A549 treated with DMSO at 1 μM for 4 hours (cell line): ENCODE data around the gene ZFYVE1. TPM values are rescaled to one million over a fixed set of nuclear protein-coding genes. Genes with fewer than 3 reads are reported as not detected.

ENCODE experiments used
- total RNA-seq: library from RNA; stranded (reverse); fragments of 200-300 nt; extraction: Qiagen RNA extraction; gene quantifications from 5 replicates; pipeline ENCODE4 v1.2.3, GENCODE V29; 2022; ENCODE audit warnings: low read depth

The ZFYVE1 gene, protein sequence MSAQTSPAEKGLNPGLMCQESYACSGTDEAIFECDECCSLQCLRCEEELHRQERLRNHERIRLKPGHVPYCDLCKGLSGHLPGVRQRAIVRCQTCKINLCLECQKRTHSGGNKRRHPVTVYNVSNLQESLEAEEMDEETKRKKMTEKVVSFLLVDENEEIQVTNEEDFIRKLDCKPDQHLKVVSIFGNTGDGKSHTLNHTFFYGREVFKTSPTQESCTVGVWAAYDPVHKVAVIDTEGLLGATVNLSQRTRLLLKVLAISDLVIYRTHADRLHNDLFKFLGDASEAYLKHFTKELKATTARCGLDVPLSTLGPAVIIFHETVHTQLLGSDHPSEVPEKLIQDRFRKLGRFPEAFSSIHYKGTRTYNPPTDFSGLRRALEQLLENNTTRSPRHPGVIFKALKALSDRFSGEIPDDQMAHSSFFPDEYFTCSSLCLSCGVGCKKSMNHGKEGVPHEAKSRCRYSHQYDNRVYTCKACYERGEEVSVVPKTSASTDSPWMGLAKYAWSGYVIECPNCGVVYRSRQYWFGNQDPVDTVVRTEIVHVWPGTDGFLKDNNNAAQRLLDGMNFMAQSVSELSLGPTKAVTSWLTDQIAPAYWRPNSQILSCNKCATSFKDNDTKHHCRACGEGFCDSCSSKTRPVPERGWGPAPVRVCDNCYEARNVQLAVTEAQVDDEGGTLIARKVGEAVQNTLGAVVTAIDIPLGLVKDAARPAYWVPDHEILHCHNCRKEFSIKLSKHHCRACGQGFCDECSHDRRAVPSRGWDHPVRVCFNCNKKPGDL
- total RNA-seq, result 9.3 to 11.2 TPM (median 11.0 TPM) in 5 replicates

GRCh38 chr14:73026845-73027542, at the start of gene ZFYVE1:
TSS of gene ZFYVE1 (minus strand) at chr14:73027106. CDS start at chr14:73024508, 2,598 bp downstream.

GRCh38 chr14:73058224-73058921, 31.5 kb upstream of the ZFYVE1 start, which contains the start of gene RBM25:
TSS of gene RBM25 (plus strand) at chr14:73058534. CDS start at chr14:73071642, 13,108 bp downstream.

DNA sequence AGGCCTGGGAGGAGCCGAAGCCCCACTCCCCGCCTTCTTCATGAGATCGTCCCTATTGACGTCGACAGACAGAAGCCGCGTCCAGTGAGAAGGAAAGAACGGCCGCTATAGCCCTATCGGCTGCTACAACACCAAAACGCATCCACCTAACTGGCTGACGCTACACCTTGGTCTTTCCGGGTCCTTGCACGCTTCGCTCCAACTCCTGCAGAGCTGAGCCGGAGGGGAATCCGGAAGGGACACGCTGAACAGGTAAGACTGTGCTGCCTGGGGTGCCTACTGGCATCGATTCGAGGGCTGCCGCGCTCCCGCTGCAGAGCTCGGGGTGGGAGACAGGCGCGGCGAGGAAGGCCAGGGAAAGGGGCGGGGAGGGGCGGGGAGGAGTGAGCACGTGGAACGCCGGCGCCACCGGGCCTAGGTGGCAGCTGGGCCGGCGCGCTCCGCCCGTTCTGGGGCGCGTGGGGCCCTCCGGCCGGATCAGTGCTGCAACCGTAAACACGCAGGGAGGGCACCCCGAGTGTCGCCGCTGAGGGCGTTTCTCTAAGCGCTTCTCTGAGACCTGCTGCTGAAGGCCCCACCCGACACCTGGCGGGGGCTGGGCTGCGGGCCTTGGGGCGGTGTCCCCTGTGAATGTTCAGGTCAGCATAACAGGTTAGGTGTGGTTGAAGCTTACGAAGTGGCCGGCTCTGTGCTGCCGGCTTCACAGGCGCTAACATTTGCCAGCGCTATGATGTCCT, 100.4 kb downstream of the ZFYVE1 start, which contains the start of gene DCAF4:
Gene DCAF4 (plus strand): TSS at position 173 of the 737 bp plus-strand sequence. CDS start 11,515 bp downstream, outside the sequence.

Other genes with a start within 250 kb of the ZFYVE1 start
- gene DPF3, start 133.0 kb downstream of the ZFYVE1 start, total RNA-seq, result 0.17 to 0.63 TPM (median 0.21 TPM) in 5 replicates
- 24.4 to 30.1 TPM (median 26.2 TPM) in 5 replicates for gene DCAF4, start 100.6 kb downstream of the ZFYVE1 start, total RNA-seq
- 56.9 to 69.7 TPM (median 65.0 TPM) in 5 replicates for gene RBM25, start 31.4 kb upstream of the ZFYVE1 start, total RNA-seq
- 58.7 to 68.5 TPM (median 65.6 TPM) in 5 replicates for gene PSEN1, start 109.4 kb upstream of the ZFYVE1 start, total RNA-seq
- 6.5 to 10.9 TPM (median 9.9 TPM) in 5 replicates for gene PAPLN, start 210.4 kb upstream of the ZFYVE1 start, total RNA-seq